Measurements from ENCODE around the gene AP3B2.

Gene AP3B2

GRCh38 chr15:82689147-82689546 lies 20.5 kb downstream of the AP3B2 start:
- no peak for DNase-seq

GRCh38 chr15:82688691-82689090 lies 21.0 kb downstream of the AP3B2 start:
- DNase-seq = no peak

- no peak for DNase-seq
These were observed 28.3 kb downstream of the AP3B2 start for GRCh38 chr15:82681371-82681770.

- peak; percentile 32 to 47 for DNase-seq
These were observed 29.2 kb downstream of the AP3B2 start for GRCh38 chr15:82680200-82681102.

GRCh38 chr15:82679626-82680199 lies 30.0 kb downstream of the AP3B2 start:
- no peak for DNase-seq

GRCh38 chr15:82677720-82678323 lies 31.9 kb downstream of the AP3B2 start:
- DNase-seq = no peak

DNA sequence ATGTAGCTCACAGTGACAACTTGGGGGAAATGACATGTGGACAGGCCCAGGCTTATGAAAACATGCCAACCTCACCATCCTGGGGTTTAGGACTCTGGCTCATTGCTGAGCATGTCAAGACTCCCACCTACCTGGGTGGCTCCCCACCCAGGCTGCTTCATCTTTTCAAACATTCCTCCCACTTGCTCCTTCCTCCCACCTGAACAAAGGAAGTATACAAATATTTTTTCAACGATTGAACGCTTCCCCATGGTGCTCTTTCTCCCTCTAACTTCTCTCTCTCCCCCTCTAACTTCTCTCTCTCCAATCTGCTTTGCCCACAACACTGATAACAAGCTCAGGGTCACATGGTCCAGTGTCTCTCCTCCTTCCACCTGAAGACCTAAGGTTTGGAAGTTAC lies 34.8 kb downstream of the AP3B2 start:
- no peak for DNase-seq

DNA sequence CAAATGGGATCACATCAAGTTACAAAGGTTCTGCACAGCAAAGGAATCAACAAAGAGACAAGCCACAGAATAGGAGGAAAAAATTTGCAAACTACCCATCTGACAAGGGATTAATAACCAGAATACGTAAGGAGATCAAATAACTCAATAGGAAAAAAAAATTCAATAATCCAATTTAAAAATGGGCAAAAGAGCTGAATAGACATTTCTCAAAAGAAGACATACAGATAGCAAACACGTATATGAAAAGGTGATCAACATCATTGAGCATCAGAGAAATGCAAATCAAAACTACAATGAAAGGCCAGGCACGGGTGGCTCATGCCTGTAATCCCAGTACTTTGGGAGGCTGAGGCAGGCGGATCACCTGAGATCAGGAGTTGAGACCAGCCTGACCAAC lies 39.0 kb downstream of the AP3B2 start:
- DNase-seq = no peak

- DNase-seq = no peak
These were observed 43.1 kb downstream of the AP3B2 start for GRCh38 chr15:82666606-82667005.

DNA sequence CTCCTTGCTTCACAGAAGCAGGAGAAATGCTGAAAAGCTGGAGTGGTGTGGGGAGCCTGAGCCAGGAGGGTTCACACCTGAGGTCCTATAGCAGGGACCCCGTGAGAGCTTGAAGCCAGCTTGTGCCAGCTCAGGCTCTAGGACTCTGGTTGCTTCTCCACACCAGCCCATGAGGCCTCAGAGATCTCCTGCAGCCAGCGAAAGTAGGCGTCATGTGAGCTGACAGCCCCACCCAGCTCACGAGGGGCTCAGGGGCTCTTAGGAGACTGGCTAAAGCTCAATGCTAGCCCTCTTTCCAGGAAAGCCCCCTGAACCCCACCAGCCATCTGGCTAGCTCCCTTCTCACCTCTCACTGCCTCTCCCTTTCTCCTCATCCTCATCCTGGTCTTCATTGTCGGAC lies 45.7 kb downstream of the AP3B2 start:
- DNase-seq = no peak

DNA sequence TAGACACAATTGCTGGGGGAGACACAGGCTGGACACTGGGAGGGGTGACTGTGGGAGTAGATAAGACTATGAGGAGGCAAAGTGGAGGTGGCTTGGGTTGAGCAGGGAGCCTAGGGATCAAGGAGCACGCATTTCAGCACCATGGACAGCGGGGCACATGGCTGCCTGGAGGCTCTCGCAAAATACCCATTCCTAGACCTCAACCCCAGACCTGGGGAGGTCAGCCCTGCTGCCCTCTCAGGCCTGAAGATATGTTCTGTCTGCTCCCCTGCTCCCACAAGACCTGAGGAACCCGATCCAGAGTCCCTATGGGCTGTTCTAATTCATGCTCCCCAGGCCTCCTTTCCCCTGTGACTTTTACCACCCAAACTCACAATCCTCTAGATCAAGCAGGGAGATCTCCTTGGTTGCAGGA lies 46.5 kb downstream of the AP3B2 start:
- DNase-seq = no peak

DNA sequence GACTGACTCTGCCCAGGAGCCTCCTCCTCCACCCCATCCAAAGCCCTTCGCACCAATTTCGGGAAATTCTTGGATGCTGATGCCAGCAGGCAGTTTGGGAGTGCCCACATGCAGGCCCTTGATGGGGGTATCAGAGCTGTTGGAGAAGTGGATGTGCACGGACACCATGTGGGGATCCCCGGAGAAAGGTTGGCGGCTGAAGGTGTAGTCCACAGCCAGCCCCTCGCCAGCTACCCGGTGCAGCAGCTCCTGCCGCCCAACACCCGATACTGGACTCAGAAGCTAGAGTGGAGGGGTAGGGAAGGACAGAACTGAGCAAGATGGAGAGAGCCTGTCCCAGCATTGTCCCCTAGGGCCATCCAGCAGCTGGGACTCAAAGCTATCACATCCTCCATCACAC lies 47.0 kb downstream of the AP3B2 start:
- DNase-seq = no peak

DNA sequence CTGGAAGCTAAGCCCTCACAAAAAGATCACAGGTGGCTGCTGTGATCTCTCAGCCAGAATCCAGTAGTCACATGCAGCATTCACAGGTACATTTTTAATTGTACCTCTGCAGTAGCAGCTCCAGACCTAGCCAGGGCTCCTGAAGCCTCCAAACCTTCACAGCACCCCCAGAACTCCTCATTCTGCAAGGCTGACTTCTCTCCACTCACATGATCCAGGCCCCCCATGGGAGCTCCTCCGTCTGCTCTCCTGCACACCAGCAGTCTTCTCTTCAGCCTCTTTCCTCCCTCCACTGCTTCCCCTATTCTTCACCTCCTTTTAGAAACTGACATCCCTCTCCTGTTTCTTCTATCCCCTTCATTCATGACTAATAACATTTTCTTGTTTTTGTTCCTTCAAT lies 49.3 kb downstream of the AP3B2 start:
- DNase-seq = no peak

DNA sequence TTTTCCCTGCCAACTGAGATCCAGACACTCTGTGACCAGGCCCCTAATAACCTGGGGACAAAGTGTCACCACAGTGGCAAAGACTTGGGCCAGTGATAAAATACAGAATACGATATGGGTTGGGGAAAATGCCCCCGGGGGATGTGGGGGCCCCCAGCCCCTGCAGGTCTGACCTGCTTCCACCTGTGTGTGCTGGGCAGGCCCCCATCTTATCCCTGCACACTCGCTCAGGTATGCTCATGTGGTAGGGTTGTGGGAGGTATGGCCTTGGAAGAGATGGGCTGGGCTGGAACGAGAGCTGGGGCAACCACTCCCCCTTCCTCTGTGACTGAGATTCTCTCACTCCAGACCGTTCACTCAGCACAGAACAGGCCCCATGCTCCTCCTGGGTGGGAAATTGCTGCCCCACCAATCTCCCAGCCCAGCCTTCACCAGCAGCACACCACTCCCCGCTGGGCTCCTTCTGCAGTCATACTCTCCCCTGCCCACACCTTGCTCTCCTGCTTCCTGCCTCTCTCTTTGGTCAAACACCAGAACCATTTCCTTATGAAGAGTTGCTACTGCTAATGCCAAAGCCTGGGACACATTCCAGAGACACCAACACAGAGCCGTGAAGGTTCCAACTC lies 52.9 kb downstream of the AP3B2 start:
- DNase-seq = no peak

- no peak for DNase-seq
These were observed 54.1 kb downstream of the AP3B2 start for GRCh38 chr15:82655606-82656005.

- no peak for DNase-seq
These were observed 56.0 kb downstream of the AP3B2 start for GRCh38 chr15:82653483-82654168.

DNA sequence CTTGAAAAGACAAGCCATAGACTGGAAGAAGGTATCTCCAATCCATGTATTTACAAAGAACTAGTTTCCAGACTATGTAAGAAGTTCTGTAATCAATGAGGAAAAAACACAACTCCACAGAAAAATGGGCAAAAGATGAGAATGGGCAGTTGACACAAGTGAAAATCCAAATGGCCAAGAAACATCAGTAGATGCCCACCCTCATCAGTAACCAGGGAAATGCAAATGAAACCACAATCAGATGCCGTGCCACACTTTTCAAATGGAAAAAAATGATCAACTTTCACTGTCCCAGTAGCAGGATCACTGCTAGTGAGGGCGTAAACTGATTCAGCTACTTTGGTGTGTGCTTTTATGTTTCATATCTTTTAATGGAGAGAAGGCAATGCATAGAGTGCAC lies 58.0 kb downstream of the AP3B2 start:
- no peak for DNase-seq

- no peak for DNase-seq
These were observed 59.5 kb downstream of the AP3B2 start for GRCh38 chr15:82650046-82650670.

DNA sequence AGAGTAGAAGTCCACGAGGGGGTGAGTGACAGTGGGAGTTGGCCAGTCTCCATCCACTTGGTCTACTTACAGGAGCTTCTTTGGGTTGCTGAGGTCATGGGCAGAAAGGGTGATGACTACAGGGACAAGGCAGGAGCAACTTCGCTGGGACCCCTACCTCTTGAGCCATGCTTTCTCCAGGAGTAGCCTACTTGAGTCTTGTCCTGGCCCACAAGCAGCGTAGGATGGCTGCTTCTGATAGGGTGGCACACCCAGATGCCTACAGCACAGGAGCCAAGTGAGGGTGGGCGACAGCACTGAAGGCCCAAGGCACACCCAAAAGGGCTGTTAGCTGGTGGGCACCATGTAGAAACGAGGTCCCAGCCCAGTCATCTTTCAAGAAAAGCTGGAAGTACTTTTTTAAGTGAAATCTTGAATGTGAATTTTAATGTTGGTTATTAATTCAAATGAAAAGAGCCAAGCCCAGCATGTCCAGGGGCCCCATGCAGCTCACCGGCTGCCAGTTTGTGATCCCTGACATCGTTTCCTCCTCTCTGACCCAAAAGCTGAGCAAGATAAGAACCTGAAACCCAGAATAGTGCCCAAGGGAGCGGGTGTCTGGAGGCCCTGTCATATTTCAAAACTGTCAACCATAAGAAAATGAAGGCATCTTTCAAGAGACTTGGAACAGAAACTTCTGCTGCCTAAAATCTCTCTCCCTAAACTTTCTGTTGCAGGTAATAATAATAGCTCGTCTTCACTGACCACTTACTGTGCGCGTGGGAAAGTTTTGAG lies 60.3 kb downstream of the AP3B2 start:
- DNase-seq = no peak

GRCh38 chr15:82648257-82649103 lies 61.2 kb downstream of the AP3B2 start:
- DNase-seq = no peak

DNA sequence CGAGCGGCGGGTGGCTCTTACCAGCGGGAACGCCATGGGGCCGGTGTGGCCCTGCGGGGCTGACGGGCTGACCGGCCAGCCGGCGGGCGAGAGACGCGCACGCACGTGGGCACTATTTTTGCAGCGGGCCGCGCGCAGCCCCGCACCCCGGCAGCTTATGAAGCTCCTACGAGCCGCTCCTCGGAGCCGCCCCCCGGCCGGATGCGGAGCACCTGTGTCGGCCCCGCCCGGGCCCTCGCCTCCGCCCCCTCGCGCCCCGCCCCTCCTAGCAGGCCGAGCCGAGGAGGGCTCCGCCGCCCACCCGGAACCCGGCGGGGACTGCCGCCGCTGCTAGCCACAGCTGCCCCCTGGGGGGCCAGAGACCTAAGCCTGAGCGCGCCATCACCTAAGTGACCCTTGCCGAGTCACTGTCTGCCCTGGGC lies 61.8 kb downstream of the AP3B2 start:
- no peak for DNase-seq
